Measurements from ENCODE around the gene SAT1.

Gene SAT1

DNA sequence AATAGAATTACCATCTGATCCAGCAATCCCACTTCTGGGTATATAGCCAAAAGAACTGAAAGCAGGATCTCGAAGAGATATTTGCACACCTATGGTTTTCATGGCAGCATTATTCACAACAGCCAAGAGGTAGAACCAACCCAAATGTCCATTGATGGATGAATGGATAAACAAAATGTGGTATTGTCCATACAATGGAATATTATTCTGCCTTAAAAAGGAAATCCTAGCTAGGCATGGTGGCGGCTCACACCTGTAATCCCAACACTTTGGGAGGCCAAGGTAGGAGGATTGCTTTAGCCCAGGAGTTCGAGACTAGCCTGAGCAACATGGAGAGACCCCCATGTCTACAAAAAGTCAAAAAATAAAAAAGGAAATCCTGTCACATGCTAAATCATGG is 27.3 kb downstream of the SAT1 start:
- DNase-seq (ENCODE audit: low read depth in 2 of 2): no peak

DNA sequence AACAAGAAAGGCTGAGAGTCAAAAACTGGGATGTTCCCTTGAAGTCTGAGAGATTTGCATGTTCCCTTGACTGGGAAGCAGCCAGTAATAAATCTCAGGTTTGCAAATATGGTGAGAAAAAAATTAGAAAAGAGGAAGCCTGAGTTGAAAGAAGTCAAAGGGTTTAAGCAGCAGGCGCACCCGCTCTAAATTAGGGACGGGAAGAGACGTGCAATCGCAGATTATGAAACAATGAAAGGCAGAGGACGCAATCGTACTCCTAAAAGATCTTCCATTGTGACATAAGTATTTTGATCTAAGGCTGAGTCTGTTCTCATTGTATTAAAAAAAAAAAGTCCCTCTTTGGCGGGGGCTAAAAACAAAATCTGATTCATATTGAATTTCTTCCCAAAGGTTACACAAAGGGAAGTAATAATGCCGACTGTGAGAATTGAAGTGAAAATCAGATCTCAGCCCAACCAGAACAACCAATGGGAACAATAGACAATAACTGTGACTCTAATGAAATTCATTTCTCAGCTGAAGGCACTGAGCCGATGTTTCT is 28.2 kb downstream of the SAT1 start:
- no peak for DNase-seq (ENCODE audit: low read depth in 2 of 2)

GRCh38 chrX:23811656-23812055 is 28.7 kb downstream of the SAT1 start:
- DNase-seq (ENCODE audit: low read depth in 2 of 2): no peak

- DNase-seq (ENCODE audit: low read depth in 2 of 2): no peak
Measured at GRCh38 chrX:23813808-23814207, 30.8 kb downstream of the SAT1 start.

DNA sequence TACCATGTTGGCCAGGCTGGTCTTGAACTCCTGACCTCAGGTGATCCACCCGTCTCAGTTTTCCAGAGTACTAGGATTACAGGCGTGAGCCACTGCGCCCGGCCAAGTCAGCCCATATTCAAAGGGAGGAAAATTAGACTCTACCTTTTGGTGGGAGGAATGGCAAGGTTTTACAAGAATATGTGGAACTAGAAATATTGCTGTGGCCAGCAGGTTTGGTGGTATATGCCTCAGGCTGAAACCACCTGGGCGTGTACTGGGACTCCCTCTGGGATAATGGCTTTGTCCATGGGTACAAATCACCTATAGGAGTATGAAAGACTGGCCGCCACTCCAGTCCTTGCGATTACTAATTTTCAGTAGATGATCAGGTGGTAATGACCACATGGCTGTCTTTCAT is 32.4 kb downstream of the SAT1 start:
- no peak for DNase-seq (ENCODE audit: low read depth in 2 of 2)

- no peak for DNase-seq (ENCODE audit: low read depth in 2 of 2)
Measured at GRCh38 chrX:23816179-23816578, 33.2 kb downstream of the SAT1 start.

GRCh38 chrX:23817979-23818336 is 35.0 kb downstream of the SAT1 start:
- DNase-seq (ENCODE audit: low read depth in 2 of 2): no peak

GRCh38 chrX:23819385-23820234 is 36.6 kb downstream of the SAT1 start:
- DNase-seq (ENCODE audit: low read depth in 2 of 2): no peak

GRCh38 chrX:23820235-23820782 is 37.3 kb downstream of the SAT1 start:
- DNase-seq (ENCODE audit: low read depth in 2 of 2): no peak

DNA sequence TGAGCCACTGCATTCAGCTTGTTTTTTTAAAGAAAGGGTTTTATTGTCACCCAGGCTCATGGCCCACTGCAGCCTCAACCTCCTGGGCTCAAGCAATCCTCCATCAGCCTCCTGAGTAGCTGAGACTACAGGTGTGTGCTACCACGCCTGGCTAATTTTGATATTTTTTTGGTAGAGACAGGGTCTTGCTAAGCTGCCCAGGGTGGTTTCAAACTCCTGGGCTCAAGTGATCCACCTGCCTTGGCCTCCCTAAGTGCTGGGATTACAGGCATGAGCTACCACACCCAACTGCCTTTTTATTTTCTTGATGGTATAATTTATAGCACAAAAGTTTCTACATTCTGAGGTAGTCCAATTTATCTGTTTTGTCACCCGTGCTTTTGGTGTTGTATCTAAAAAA is 38.9 kb downstream of the SAT1 start:
- no peak for DNase-seq (ENCODE audit: low read depth in 2 of 2)

GRCh38 chrX:23822397-23822796 is 39.4 kb downstream of the SAT1 start:
- DNase-seq (ENCODE audit: low read depth in 2 of 2): no peak

- DNase-seq (ENCODE audit: low read depth in 2 of 2): no peak
Measured at GRCh38 chrX:23822841-23823240, 39.9 kb downstream of the SAT1 start.

DNA sequence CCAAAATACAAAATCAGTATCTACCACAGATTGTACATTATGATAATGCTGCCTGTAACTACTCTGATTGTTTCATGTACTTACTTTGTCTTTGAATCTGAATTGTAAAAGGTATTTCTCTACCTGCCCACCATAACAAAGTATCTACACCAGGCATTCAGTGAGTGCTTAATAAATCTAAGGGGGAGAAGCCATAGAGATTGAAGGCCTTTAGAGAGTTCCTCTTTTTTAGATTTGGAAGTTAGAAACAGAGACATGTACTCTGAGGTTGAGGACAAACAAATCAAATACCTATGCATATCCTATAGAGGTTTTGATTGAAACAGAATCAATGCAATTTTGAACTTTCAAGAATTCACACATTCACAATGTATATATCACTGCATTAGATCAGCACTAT is 42.7 kb downstream of the SAT1 start:
- DNase-seq (ENCODE audit: low read depth in 2 of 2): no peak

DNA sequence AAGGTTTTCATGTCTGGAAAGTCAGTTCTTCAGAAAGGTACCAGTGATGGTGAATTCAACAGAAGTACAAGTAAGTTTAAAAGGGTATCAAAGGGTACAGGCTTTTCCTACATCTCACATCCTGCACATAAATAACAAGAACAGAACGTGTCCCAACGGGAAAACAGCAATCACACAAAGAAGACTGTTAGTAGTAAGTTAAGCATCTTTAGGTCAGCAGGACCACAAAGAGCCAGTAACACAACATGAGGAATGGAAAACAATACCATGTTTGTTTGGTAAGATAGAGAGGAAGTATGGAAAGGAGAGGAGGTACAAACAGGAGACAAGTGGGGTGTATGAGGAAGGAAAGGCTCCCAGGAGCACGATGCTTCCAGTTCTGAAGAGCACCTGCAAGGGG is 43.2 kb downstream of the SAT1 start:
- no peak for DNase-seq (ENCODE audit: low read depth in 2 of 2)

GRCh38 chrX:23826653-23827052 is 43.7 kb downstream of the SAT1 start:
- DNase-seq (ENCODE audit: low read depth in 2 of 2): no peak

DNA sequence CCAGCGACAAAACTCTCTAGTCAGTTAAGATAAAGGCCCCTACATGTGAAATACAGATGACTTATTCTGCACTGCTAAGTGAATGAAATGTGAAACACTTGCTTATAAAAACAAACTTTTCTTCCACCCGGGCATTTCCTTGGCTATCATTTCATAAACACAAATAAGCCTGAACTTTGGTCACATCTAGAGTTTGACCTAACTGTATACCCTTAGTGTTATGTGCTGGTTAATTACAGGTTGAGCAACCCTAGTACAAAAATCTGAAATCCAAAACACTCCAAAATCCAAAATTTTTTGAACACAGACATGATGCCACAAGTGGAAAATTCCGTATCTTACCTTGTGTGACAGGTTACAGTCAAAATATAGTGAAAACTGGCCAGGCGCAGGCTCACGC is 45.9 kb downstream of the SAT1 start:
- DNase-seq (ENCODE audit: low read depth in 2 of 2): no peak

- no peak for DNase-seq (ENCODE audit: low read depth in 2 of 2)
Measured at GRCh38 chrX:23832721-23833120, 49.7 kb downstream of the SAT1 start.

Data from stimulated activated CD8-positive, alpha-beta memory T cell treated with anti-CD3 and anti-CD28 coated beads, Interleukin-7, amount 100 ng/mL, for 4 hours (primary cell).